K562 (cell line): ENCODE data around the gene PPP1R9A.

Experiments
- GABPB1 ChIP-seq: sonication (generic); formaldehyde crosslinking; IDR thresholded peaks from 2 replicates; pipeline ENCODE4 v1.8.0; 2022; ENCODE audit warnings: mild to moderate bottlenecking, missing genetic modification reagents
- IRF2 ChIP-seq: sonication (generic); formaldehyde crosslinking; IDR thresholded peaks from 2 replicates; pipeline ENCODE4 v1.8.1; 2022; ENCODE audit warnings: mild to moderate bottlenecking, missing genetic modification reagents
- PHF21A ChIP-seq: fragments of 450-650 bp; IDR thresholded peaks from 2 replicates; pipeline ENCODE4 v1.6.1; 2017; ENCODE audit warnings: low read depth, borderline replicate concordance
- POLR2A ChIP-seq: fragments of 450-650 bp; conservative IDR thresholded peaks from 2 replicates; pipeline ENCODE4 v1.6.1; 2016
- POLR2AphosphoS5 ChIP-seq: IDR thresholded peaks from 2 replicates; pipeline ENCODE4 v1.6.1; 2011; ENCODE audit warnings: mild to moderate bottlenecking, low read depth, low read length, moderate library complexity; ENCODE audit not compliant: control insufficient read depth, insufficient read depth
- TAF1 ChIP-seq: IDR thresholded peaks from 2 replicates; pipeline ENCODE4 v1.6.1; 2011; ENCODE audit warnings: mild to moderate bottlenecking, low read length, moderate library complexity; ENCODE audit not compliant: insufficient read depth, control insufficient read depth, severe bottlenecking; ENCODE audit errors: extremely low read depth
- ZNF239 ChIP-seq: fragments of 250-450 bp; sonication (Bioruptor Pico); IDR thresholded peaks from 2 replicates; pipeline ENCODE4 v1.4.0; 2020; ENCODE audit warnings: mild to moderate bottlenecking
- TF ChIP-seq, protein P1 (sequence below): sonication (generic); formaldehyde crosslinking; IDR thresholded peaks from 2 replicates; pipeline ENCODE4 v1.8.0; 2023; ENCODE audit warnings: mild to moderate bottlenecking, missing genetic modification reagents
- TF ChIP-seq, protein P2 (sequence below), 3 experiments: IDR thresholded peaks in 2 of 3; conservative IDR thresholded peaks in 1 of 3; 2 replicates each; pipeline ENCODE4 v1.5.1; 2011 to 2012; ENCODE audit warnings: low read length in 3 of 3, mild to moderate bottlenecking in 3 of 3, control low read depth in 2 of 3, improper control_type of control experiment in 1 of 3, inconsistent platforms in 1 of 3, low read depth in 1 of 3, mixed read lengths in 1 of 3, moderate library complexity in 1 of 3; ENCODE audit not compliant: insufficient read depth in 2 of 3
- TF ChIP-seq, protein P3 (sequence below): fragments of 450-650 bp; IDR thresholded peaks from 2 replicates; pipeline ENCODE4 v1.7.0; 2016; ENCODE audit warnings: borderline replicate concordance
- TF ChIP-seq, protein P4 (sequence below): sonication (generic); formaldehyde crosslinking; IDR thresholded peaks from 2 replicates; pipeline ENCODE4 v1.8.1; 2023; ENCODE audit warnings: mild to moderate bottlenecking, missing genetic modification reagents, moderate library complexity
- TF ChIP-seq, protein P5 (sequence below): sonication (generic); formaldehyde crosslinking; IDR thresholded peaks from 2 replicates; pipeline ENCODE4 v1.8.1; 2023; ENCODE audit warnings: mild to moderate bottlenecking, missing genetic modification reagents

DNA sequence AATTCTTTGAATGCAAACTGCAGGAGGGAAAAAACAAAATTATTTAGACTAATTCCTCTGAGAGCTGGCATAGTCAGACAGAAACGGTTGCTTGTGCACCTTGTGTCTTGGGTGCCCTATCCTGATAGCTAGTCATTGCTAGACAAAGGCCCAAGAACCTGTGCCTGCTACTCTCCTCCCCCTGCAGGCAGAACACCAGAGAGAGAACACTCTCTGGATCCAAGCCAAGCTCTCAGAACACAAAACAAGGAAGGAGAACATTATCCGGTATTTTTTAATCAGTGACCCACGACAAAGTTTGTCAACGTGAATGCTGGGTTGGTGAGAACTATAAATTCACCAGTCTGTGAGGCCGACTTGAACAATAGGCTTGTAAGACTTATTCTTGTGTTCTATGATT lies 18.8 kb upstream of the PPP1R9A start:
- TF ChIP-seq, protein P1, sequence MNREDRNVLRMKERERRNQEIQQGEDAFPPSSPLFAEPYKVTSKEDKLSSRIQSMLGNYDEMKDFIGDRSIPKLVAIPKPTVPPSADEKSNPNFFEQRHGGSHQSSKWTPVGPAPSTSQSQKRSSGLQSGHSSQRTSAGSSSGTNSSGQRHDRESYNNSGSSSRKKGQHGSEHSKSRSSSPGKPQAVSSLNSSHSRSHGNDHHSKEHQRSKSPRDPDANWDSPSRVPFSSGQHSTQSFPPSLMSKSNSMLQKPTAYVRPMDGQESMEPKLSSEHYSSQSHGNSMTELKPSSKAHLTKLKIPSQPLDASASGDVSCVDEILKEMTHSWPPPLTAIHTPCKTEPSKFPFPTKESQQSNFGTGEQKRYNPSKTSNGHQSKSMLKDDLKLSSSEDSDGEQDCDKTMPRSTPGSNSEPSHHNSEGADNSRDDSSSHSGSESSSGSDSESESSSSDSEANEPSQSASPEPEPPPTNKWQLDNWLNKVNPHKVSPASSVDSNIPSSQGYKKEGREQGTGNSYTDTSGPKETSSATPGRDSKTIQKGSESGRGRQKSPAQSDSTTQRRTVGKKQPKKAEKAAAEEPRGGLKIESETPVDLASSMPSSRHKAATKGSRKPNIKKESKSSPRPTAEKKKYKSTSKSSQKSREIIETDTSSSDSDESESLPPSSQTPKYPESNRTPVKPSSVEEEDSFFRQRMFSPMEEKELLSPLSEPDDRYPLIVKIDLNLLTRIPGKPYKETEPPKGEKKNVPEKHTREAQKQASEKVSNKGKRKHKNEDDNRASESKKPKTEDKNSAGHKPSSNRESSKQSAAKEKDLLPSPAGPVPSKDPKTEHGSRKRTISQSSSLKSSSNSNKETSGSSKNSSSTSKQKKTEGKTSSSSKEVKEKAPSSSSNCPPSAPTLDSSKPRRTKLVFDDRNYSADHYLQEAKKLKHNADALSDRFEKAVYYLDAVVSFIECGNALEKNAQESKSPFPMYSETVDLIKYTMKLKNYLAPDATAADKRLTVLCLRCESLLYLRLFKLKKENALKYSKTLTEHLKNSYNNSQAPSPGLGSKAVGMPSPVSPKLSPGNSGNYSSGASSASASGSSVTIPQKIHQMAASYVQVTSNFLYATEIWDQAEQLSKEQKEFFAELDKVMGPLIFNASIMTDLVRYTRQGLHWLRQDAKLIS (CRISPR knock-in tag): no peak
- no peak for TF ChIP-seq POLR2AphosphoS5
- no peak for TF ChIP-seq POLR2A
- no peak for TF ChIP-seq IRF2 (CRISPR knock-in tag)
- TF ChIP-seq, protein P2, sequence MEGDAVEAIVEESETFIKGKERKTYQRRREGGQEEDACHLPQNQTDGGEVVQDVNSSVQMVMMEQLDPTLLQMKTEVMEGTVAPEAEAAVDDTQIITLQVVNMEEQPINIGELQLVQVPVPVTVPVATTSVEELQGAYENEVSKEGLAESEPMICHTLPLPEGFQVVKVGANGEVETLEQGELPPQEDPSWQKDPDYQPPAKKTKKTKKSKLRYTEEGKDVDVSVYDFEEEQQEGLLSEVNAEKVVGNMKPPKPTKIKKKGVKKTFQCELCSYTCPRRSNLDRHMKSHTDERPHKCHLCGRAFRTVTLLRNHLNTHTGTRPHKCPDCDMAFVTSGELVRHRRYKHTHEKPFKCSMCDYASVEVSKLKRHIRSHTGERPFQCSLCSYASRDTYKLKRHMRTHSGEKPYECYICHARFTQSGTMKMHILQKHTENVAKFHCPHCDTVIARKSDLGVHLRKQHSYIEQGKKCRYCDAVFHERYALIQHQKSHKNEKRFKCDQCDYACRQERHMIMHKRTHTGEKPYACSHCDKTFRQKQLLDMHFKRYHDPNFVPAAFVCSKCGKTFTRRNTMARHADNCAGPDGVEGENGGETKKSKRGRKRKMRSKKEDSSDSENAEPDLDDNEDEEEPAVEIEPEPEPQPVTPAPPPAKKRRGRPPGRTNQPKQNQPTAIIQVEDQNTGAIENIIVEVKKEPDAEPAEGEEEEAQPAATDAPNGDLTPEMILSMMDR (IDR thresholded peaks at IDR 0.05 in 2 of 3, conservative IDR thresholded peaks at IDR 0.05 in 1 of 3; ENCODE audit: insufficient read depth in 2 of 3, low read depth in 1 of 3, low read length in 3 of 3): no peak
- TF ChIP-seq, protein P3, sequence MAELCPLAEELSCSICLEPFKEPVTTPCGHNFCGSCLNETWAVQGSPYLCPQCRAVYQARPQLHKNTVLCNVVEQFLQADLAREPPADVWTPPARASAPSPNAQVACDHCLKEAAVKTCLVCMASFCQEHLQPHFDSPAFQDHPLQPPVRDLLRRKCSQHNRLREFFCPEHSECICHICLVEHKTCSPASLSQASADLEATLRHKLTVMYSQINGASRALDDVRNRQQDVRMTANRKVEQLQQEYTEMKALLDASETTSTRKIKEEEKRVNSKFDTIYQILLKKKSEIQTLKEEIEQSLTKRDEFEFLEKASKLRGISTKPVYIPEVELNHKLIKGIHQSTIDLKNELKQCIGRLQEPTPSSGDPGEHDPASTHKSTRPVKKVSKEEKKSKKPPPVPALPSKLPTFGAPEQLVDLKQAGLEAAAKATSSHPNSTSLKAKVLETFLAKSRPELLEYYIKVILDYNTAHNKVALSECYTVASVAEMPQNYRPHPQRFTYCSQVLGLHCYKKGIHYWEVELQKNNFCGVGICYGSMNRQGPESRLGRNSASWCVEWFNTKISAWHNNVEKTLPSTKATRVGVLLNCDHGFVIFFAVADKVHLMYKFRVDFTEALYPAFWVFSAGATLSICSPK: no peak
- no peak for TF ChIP-seq ZNF239 (CRISPR knock-in tag)
- TF ChIP-seq, protein P4, sequence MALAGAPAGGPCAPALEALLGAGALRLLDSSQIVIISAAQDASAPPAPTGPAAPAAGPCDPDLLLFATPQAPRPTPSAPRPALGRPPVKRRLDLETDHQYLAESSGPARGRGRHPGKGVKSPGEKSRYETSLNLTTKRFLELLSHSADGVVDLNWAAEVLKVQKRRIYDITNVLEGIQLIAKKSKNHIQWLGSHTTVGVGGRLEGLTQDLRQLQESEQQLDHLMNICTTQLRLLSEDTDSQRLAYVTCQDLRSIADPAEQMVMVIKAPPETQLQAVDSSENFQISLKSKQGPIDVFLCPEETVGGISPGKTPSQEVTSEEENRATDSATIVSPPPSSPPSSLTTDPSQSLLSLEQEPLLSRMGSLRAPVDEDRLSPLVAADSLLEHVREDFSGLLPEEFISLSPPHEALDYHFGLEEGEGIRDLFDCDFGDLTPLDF (CRISPR knock-in tag): no peak
- TF ChIP-seq TAF1: no peak
- no peak for TF ChIP-seq GABPB1 (CRISPR knock-in tag)
- TF ChIP-seq, protein P5, sequence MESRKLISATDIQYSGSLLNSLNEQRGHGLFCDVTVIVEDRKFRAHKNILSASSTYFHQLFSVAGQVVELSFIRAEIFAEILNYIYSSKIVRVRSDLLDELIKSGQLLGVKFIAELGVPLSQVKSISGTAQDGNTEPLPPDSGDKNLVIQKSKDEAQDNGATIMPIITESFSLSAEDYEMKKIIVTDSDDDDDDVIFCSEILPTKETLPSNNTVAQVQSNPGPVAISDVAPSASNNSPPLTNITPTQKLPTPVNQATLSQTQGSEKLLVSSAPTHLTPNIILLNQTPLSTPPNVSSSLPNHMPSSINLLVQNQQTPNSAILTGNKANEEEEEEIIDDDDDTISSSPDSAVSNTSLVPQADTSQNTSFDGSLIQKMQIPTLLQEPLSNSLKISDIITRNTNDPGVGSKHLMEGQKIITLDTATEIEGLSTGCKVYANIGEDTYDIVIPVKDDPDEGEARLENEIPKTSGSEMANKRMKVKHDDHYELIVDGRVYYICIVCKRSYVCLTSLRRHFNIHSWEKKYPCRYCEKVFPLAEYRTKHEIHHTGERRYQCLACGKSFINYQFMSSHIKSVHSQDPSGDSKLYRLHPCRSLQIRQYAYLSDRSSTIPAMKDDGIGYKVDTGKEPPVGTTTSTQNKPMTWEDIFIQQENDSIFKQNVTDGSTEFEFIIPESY (CRISPR knock-in tag): no peak
- TF ChIP-seq PHF21A: no peak
